GM19239 (cell line): Measurements from ENCODE around the gene LRRC8E.
"Not testable (repeated sequence)": the region's sequence is repeated elsewhere in the genome, so short reads cannot be mapped to it uniquely, and the experiment has no call there.

Source experiments
- DNase-seq: peaks from one replicate; pipeline ENCODE4 v3.0.0; 2011; ENCODE audit warnings: low spot score; ENCODE audit not compliant: insufficient read length
- FAIRE-seq: peaks from 2 replicates; lab custom pipeline; 2011; peaks lifted over from hg19 to GRCh38; lab: Jason Lieb, UNC

LRRC8E gene

GRCh38 chr19:7926021-7926726, 37.9 kb downstream of the LRRC8E start, which contains the start of gene CTXN1:
CTXN1 (minus strand) TSS chr19:7926135; CDS start chr19:7925538, 597 bp downstream.
- FAIRE-seq (no peak), DNase-seq (peak; percentile 87)

GRCh38 chr19:7926727-7927604, 38.7 kb downstream of the LRRC8E start:
- no peak for DNase-seq
- no peak for FAIRE-seq

- no peak for FAIRE-seq
Observed at GRCh38 chr19:7927605-7928333, 39.5 kb downstream of the LRRC8E start.

GRCh38 chr19:7928334-7928706, 40.0 kb downstream of the LRRC8E start:
- no peak for DNase-seq
- no peak for FAIRE-seq

More at GRCh38 chr19:7927605-7928333, 39.5 kb downstream of the LRRC8E start:
- no peak for DNase-seq

- FAIRE-seq (no peak), DNase-seq (peak; percentile 69)
Observed at GRCh38 chr19:7928741-7929701, 40.7 kb downstream of the LRRC8E start.

- FAIRE-seq: not testable (repeated sequence)
Observed at GRCh38 chr19:7930030-7930429, 41.7 kb downstream of the LRRC8E start.

GRCh38 chr19:7930765-7931164, 42.5 kb downstream of the LRRC8E start:
- FAIRE-seq (no peak), DNase-seq (no peak)

More at GRCh38 chr19:7930030-7930429, 41.7 kb downstream of the LRRC8E start:
- not testable (repeated sequence) for DNase-seq

- no peak for DNase-seq
- no peak for FAIRE-seq
Observed at GRCh38 chr19:7931221-7932061, 43.1 kb downstream of the LRRC8E start.

GRCh38 chr19:7932276-7932929, 44.1 kb downstream of the LRRC8E start:
- FAIRE-seq: no peak
- DNase-seq: no peak

GRCh38 chr19:7932930-7933300, 44.6 kb downstream of the LRRC8E start:
- FAIRE-seq (no peak), DNase-seq (no peak)

- FAIRE-seq (no peak), DNase-seq (no peak)
Observed at GRCh38 chr19:7933411-7933810, 45.1 kb downstream of the LRRC8E start.

- DNase-seq (no peak), FAIRE-seq (no peak)
Observed at GRCh38 chr19:7933828-7934725, 45.8 kb downstream of the LRRC8E start.

- no peak for FAIRE-seq
- no peak for DNase-seq
Observed at GRCh38 chr19:7934766-7935165, 46.5 kb downstream of the LRRC8E start.

GRCh38 chr19:7940841-7941240, 52.5 kb downstream of the LRRC8E start:
- no peak for DNase-seq
- FAIRE-seq: no peak

GRCh38 chr19:7941895-7942596, 53.7 kb downstream of the LRRC8E start:
- no peak for DNase-seq
- FAIRE-seq: no peak

- DNase-seq (no peak), FAIRE-seq (no peak)
Observed at GRCh38 chr19:7942981-7943443, 54.7 kb downstream of the LRRC8E start.
